HG03045 (cell line): ENCODE measurements around the gene LRRC38.
"Not testable (repeated sequence)": the region's sequence is repeated elsewhere in the genome, so short reads cannot be mapped to it uniquely, and the experiment has no call there.

Source experiments
- ATAC-seq: cut with Tn5 transposase; IDR thresholded peaks from one replicate; pipeline ENCODE4 v1.9.1; 2021; ENCODE audit warnings: mild to moderate bottlenecking, moderate library complexity; ENCODE audit not compliant: unreplicated experiment

The LRRC38 gene

GRCh38 chr1:13513895-13514546 is at the start of gene LRRC38:
LRRC38 (minus strand) TSS chr1:13514003; CDS start chr1:13513593, 410 bp downstream.
- no peak for ATAC-seq

- not testable (repeated sequence) for ATAC-seq
Observed at GRCh38 chr1:13562981-13563380, 49.2 kb upstream of the LRRC38 start.

GRCh38 chr1:13560541-13560940 is 46.7 kb upstream of the LRRC38 start:
- no peak for ATAC-seq

GRCh38 chr1:13556224-13556764 is 42.5 kb upstream of the LRRC38 start:
- ATAC-seq, result no peak

- no peak for ATAC-seq
Observed at GRCh38 chr1:13554798-13555197, 41.0 kb upstream of the LRRC38 start.

- no peak for ATAC-seq
Observed at GRCh38 chr1:13550663-13551062, 36.9 kb upstream of the LRRC38 start.

GRCh38 chr1:13549521-13549920 is 35.7 kb upstream of the LRRC38 start:
- ATAC-seq, result no peak

- no peak for ATAC-seq
Observed at GRCh38 chr1:13549021-13549420, 35.2 kb upstream of the LRRC38 start.

- ATAC-seq, result no peak
Observed at GRCh38 chr1:13548281-13548680, 34.5 kb upstream of the LRRC38 start.

GRCh38 chr1:13546791-13547190 is 33.0 kb upstream of the LRRC38 start:
- ATAC-seq, result no peak

GRCh38 chr1:13544221-13544556 is 30.4 kb upstream of the LRRC38 start:
- no peak for ATAC-seq

- no peak for ATAC-seq
Observed at GRCh38 chr1:13543451-13544220, 29.8 kb upstream of the LRRC38 start.

- ATAC-seq, result no peak
Observed at GRCh38 chr1:13541435-13542215, 27.8 kb upstream of the LRRC38 start.

- ATAC-seq, result no peak
Observed at GRCh38 chr1:13540866-13541265, 27.1 kb upstream of the LRRC38 start.

GRCh38 chr1:13539683-13540082 is 25.9 kb upstream of the LRRC38 start:
- no peak for ATAC-seq

GRCh38 chr1:13538832-13539231 is 25.0 kb upstream of the LRRC38 start:
- no peak for ATAC-seq

- ATAC-seq, result no peak
Observed at GRCh38 chr1:13536571-13536970, 22.8 kb upstream of the LRRC38 start.

GRCh38 chr1:13535227-13535626 is 21.4 kb upstream of the LRRC38 start:
- ATAC-seq, result no peak

GRCh38 chr1:13528320-13528719 is 14.5 kb upstream of the LRRC38 start:
- no peak for ATAC-seq

GRCh38 chr1:13523780-13524477 is 10.1 kb upstream of the LRRC38 start:
- ATAC-seq, result no peak

- no peak for ATAC-seq
Observed at GRCh38 chr1:13520985-13521384, 7.2 kb upstream of the LRRC38 start.
